ENCODE results near the gene FNDC3B.

GRCh38 chr3:172070269-172070668, 30.9 kb downstream of the FNDC3B start:
- TF ChIP-seq CTCF (IDR thresholded peaks at IDR 0.05), result no peak
- no peak for TF ChIP-seq POLR2A (IDR thresholded peaks at IDR 0.05; ENCODE audit: low read depth)
- no peak for TF ChIP-seq POLR2AphosphoS5 (IDR thresholded peaks at IDR 0.05)

Data from esophagus muscularis mucosa (tissue), 3 donors.